Measurements from ENCODE around the gene PFDN4.

PFDN4 gene

GRCh38 chr20:54268941-54269340, 61.1 kb downstream of the PFDN4 start:
- DNase-seq (ENCODE audit: low read depth): no peak

Data from stimulated activated CD8-positive, alpha-beta memory T cell treated with anti-CD3 and anti-CD28 coated beads, Interleukin-7, amount 100 ng/mL, for 24 hours (primary cell).